Colon (tissue), 2 donors: ENCODE data around the gene RGS17.
A peak's percentile ranks its signal among the peaks of the same experiment; 100 is the strongest.

Source experiments
- FAIRE-seq: peaks from 2 replicates; lab custom pipeline; 2012; peaks lifted over from hg19 to GRCh38; lab: Jason Lieb, UNC
- donor health status: control.
- donor health status: control.

The RGS17 gene

DNA sequence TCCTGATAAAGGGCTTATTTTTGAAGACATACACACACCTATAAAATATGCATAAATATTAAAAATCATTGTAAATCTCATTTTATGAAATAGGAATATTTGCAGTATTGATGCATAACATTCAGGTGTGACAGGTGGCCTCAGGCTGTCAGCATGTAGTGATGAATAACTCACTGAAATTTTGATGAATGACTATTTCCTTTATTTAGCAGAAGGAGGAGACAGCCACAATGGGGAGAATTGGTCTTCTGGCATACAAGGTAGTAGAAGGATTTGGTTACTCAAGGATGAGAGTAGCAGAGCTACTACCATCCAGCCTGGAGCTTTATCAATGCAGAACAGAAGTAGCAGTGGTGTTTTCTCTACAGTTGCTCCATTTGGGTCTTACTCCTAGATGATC lies 47.2 kb downstream of the RGS17 start:
- no peak for FAIRE-seq

DNA sequence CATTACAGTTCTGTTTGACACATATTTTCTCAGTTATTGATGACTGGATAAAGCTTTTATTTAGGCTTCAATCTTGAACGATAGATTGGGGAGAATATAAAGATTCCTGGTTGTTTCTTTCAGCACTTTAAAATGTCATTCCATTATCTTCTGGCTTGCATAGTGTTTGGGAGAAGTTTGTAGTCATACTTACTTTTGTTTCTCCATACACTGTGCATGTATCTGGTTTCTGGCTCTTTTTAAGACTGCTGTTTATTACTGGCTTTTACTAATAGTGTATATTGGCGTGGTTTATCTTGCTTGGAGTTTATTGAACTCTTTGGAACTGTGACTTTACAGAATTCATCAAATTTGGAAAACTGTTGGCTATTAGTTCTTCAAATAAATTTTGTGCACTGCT lies 49.2 kb downstream of the RGS17 start:
- FAIRE-seq = no peak

DNA sequence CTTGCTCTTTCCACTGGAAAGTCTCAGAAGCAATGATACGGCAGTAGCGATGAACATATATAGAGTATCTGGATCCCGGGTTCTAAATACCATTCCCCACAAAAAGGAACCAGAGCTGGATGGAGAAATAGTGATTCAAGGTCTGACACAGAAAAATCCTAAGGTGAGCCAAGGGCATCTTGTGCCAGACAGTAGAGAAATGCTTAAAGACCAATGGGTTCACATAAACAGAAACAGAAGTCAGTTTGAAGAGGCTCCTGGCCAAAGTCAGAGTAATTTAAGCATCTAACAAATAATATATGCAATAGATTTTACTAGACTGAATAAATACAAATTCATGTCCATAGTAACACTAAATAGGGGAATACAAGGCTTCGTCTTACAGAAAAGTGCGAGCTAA lies 54.7 kb downstream of the RGS17 start:
- FAIRE-seq = no peak

DNA sequence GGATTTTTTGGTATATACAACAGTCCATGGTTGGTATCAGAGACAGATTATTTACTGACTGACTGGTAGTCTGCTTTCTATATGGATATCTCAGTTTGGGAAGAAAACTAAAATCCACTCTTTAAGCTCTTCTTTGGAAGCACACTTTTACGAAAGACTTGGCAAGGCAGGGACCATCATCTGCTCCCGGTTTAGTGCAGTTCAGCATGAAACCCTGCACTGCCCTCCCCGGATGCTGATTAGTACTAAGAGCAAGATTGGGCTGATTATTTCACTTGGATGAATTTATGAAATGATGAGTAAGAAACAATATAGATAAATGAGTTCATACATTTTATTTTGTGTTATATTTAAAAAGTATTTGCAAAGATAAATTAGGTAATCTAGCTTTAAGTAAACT lies 56.3 kb downstream of the RGS17 start:
- no peak for FAIRE-seq

DNA sequence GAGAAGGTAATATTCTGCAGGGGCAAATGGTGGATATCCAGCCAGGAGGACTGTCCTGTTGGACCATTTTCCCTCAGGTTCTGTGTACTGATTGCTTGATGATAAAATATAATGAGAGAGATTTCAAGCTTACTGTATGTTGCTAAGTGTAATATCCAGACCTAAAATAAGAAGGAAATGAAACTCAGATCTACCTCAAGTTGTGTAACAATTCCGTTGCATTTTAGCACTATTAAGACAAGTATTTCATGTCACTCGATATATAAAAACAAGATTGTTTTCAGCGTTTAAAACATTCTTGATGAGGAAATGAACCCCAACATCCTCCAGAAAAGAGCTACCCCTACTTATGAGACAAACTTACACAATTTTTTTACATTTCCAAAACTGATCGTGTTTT lies 57.2 kb downstream of the RGS17 start:
- FAIRE-seq = no peak

DNA sequence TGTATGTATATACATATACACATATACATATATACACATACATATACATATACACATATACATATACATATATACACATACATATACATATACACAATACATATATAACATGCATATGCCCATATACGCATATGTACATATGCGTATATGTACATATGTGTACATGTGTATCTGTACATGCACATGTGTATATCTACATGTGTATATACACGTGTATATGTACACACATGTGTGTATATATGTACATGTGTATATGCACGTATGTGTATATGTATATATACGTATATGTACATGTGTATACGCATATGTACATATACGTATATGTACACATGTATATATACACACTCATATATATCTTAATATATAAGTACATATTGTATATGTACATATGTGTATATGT lies 60.3 kb downstream of the RGS17 start:
- peak; percentile 80 for FAIRE-seq

DNA sequence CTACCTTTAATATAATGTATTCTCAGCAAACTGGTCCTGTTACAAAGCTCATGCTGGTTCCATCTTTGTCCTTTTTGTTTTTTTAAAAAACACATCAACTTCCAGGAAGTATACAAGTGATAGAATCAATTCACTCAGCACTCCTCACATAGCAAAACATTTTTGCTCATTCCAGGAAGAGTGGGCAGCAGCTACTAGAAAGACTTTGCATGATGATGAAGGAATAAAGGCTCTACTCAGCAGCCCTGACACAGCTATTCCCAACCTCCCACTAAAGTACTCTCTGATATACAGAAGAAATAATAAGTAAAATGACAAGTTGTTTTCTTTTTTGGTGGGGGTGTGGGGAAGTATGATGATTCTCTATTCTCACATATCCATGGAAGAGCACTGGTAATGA lies 61.2 kb downstream of the RGS17 start:
- no peak for FAIRE-seq

DNA sequence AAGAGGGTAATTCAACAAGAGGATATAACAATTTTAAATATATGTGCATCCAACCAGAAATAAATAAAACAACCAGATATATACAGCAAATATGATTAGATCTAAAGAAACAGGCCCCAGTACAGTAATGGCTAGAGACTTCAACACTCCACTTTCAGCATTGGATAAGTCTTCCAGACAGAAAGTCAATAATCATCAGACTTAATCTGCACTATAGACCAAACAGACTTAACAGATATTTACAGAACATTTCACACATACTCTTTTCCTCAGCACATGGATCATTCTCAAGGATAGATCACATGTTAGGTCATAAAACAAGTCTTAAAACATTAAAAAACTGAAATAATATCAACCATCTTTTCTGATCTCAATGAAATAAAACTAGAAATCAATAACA lies 65.9 kb downstream of the RGS17 start:
- FAIRE-seq = no peak

DNA sequence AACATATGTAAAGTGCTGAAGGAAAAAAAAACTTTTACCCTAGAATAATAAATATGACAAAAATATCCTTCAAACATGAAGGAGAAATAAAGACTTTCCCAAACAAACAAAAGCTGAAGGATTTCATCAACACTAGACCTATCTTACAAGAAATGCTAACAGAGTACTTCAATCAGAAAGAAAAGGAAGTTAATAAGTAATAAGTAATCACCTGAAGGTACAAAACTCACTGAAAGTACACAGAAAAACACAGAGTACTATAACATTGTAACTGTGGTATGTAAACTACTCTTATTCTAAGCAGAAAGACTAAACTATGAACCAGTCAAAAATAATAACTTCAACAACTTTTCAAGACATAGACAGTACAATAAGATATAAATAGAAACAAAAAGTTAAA lies 67.1 kb downstream of the RGS17 start:
- FAIRE-seq = no peak

DNA sequence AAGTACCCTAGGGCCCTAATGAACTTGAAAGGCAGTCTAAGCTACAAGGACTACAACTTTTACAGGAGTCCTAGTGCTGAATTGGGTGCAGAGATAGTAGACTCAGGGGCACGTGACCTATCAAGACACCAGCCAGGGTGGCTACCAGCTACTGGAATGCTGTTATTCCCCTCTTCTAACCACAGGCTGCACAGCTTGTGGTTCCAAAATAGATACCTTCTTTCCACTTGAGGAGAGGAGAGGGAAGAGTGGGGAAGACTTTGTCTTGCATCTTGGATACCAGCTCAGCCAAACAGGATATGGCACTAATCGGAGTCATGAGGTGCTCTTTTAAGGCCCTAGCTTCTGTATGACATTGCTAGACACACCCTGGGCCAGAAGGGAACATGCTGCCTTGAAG lies 68.6 kb downstream of the RGS17 start:
- no peak for FAIRE-seq

DNA sequence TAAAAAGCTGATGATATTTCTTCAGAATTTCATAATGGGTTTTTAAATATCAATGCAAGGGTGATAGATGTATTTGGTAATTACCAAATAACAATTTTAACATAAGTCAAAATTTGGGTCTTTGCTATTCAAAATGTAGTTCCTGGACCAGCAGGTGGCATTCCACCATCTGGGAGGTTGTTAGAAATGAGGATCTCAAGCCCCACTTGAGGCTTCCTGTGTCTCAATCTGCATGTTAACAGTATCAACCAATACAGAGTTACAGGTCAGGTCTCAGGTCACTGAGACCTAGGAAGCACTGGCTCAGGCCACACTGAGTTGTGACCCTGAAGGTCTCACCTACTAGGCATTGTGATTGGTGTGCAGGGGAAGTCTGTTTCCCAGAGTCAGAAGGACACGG lies 71.3 kb downstream of the RGS17 start:
- no peak for FAIRE-seq

DNA sequence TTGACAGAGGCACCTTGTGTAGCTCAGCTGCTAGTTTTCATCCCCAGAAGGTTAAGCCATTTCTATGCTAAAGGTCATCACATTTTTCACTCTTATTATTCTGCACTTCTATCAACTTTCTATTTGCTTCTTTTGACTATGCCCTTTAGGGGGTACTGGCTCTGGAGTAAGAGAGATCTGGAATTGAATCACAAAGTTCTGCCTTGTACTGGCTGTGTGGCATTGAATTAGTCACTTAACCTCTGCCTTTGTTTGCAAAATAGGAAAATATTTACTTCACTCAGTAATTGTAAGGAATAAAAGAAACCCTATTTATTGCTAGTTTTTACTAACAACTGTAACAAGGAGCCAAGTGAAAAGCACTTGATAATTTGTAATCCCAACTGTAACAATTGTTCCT lies 71.8 kb downstream of the RGS17 start:
- FAIRE-seq = no peak

DNA sequence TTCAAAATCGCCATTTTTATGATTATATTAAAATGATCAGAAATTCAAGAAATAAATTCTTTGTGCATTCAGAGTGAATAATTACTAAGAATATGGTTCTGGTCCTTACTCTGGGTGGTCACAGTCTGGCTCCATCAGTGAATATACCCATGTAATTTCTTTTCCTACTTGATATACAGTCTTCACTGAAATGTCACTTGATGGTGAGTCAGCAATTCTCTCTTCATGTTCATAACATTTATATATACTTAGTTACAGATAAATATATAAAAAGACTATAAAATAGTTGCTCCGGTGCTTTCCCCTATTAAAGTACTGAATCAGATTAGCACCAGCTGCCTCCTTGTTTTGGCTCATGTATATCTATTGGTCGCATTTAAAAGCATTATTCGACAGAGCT lies 72.2 kb downstream of the RGS17 start:
- FAIRE-seq = no peak

DNA sequence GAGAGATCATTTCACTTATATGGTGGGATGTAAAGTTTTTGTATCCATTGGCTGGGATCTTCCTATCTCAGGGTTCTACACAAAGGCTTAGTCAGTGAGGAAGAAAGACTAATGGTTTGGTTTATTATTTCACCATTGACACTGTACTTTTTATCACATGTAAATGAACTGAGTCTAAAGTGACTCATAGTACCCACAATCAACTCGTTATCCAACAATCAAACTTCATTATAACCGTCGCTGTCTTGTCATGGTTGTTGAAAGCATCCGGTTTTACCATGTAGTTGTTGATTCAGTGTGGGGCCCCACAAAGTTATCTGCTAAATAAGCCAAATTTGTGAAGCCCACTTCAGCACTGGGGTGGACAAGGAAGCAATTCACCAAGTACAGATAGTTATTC lies 72.8 kb downstream of the RGS17 start:
- FAIRE-seq = no peak

DNA sequence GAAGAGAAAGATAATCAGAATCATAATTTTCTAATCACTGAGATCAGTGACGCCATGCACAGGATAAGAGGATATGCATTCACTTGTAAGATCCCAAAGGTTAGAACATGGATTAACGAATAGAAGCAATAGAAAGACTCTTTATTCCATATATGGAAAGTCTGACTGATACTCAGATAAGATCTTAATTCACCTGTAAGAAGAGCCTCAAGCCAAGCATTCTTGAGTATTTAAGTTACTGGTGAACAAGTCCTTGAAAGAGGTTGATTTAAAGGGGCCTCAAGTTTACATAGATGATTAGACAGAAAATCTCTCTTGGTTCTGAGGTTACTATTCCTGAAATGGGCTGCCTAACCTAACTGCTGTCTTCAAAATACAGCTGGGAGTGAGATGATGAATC lies 74.8 kb downstream of the RGS17 start:
- no peak for FAIRE-seq

DNA sequence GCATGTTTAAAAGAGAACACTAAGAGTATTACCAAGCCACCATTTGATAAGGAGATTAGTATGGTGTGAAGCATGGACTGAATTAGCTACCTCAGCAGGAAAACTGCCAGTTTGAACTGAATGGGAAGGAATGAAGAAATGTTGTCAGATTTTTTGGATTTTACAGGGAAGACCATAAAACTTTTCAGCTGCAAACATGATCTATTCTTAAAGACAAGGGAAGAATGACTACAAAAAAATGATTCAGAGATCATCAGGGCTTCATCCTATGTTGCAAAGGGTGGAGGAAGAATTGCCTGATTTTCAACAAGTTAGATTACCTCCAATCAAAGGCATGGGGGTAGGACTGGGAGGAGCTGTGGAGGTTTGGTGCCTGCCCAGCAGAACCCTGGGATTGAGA lies 79.3 kb downstream of the RGS17 start:
- FAIRE-seq = no peak

DNA sequence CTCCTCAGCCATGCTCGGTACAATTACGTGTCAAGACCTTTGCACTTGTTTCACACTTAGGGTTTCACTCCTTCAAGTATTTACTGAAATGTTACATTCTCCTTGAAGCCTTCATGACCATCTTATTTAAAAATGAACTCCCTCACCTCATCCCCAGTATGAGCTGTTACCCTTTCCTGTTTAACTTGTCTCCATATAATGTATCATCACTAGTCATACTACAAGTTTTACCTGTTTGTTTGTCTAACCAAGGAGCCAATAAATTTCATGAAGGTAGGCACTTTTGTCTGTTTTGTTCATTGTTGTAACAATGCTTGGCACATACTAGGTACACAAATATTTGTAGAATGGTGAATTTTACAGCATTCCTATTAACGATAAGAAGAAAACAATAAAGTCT lies 82.5 kb downstream of the RGS17 start:
- FAIRE-seq = no peak

DNA sequence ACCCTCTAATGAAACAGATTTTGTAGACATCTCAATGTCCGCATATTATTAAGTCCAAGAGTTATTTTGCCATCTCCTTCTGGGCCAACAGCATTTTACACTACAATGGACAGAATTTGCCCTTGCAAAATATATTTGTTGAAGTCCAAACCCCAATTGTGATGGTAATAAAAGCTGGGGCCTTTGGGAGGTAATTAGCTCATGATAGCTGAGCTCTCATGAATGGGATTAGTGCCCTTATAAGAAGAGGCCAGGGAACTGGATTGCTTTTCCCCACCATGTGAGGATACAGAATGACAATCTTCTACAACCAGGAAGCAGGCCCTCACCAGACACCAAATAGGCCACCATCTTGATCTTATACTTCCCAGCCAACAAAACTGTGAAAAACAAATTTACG lies 83.7 kb downstream of the RGS17 start:
- no peak for FAIRE-seq

DNA sequence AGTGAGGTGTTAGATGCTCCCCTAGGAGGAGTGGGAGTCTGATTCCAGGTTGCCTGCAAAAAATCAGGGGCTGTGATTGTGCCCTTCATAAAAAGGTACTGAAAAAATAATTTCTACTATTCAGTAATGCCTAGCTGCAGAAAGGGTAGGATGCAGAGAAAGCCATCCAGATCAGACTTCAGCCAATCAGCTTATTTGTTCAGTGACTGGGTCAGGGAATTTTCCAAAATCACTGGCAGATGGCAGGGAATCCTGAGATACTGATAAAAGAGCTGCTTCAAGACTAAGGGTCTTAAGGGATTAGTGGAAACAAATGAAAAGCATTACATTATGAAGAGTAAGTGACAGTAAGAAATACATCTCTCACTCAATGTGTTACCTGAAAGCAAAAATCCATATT lies 85.8 kb downstream of the RGS17 start:
- no peak for FAIRE-seq

DNA sequence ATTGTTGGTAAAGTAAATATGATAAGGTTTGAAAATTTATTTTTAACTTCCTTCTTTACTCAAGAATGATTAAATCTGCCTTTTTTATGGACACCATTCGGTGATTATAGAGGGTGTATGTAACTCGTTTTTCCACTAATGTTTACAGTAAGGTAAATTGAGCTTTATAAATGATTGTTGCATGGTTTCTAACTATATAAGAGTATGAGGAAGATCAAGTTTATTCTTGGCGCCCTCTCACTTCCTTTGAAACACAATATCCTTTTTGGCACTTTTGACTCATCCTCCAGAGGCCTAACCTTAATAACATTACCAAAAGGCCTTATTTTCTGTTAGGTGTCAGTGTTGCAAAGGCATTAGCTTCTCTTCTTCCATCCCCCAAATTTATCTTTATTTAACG lies 86.8 kb downstream of the RGS17 start:
- FAIRE-seq = peak; percentile 21

DNA sequence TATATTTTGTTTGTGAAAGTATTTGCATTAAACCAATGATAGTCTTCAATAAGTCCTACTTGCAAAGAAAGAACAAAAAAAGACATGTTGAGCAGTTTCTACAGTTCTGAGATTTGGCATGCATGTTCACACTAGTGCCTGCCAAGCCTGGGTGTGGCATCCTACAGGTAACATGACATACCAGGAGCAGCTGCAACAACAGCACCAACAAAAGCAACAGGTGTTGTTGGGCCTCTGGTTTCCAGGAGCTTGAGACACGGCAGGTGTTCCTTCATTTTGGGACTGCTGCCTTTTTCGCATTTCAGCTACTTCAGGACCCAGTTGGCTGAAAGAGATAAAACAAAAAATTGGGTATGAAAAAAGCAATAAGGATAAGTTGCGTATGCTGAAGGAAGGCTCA lies 87.4 kb downstream of the RGS17 start:
- no peak for FAIRE-seq

DNA sequence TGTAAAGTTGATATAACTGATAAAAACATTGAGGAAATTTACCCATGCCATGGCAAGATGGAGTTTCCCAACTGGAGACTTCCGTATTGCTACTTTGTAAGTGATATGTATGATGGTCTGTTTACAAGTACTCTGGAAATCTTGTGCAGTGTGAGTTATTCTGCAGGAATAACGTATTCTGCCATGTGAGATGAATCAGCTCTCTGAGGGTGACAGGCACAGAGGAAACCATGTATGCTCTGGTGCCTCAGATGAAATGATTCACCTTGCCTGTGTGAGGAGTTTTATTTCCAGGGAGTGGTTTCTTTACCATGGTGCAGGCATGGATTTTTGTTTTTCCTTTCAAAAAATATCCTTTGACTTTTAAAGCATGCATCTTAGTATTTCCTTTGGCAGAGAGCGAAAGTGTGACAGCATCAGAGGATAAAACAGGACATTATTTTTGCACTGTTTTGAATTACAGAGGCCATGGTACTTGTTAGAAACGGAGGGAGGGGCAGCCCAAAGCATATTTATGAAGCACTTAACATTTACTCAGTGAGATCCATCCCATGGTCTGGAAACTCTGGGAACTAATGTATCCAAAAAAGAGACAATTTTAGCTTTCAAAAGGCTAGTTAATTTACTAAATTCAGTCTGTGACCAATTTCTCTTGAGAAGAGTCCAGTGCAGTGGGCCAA lies 92.6 kb downstream of the RGS17 start:
- no peak for FAIRE-seq

DNA sequence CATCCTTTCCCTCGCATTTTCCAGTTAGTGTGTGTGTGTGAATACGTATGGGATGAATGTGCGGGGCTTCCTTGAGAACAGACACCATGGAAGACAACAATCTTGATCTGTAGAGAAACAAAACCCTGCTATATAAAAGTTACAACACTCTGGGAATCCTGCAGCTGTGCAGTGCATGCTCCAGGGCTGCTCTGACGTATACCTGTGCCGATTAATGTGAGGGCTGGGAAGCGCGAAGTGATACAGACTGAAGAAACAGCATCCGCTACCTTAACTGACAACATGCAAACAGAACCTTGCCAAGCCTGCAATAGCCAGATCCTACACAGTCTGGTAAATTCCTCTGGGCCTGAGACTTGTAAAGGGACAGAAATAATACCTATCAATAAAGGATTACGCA lies 96.9 kb downstream of the RGS17 start:
- FAIRE-seq = no peak

DNA sequence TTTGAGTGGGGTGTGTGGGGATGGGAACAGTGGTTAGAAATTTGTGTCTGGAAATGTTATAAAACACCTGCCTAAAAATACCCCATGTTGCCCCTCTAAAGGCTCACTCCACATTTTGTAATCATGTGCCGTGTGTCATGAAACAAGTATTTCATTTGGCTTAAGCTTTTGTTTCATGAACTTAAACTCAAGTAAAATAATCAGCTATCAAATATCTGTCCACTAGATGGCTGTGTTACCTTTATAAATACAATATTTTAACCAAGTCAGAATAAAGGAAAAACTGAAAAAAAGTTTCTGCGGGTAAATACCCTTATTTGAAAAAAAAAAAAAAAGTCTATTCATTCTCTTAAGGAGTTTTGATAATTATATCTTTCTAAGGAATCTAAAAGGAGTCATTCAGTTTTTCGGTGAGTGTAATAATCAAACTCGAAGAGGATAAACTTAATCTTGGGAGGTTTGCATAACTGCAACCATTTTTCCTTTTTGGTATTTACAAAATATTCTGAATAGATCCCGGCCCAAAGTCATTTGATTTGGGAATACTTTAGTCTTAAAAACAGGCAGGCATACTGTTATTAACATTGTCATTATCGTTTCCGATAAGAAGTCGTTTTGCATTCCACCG lies 98.7 kb downstream of the RGS17 start:
- FAIRE-seq = peak; percentile 74
